B cell (primary cell): ENCODE measurements around the gene EPN2.

Source experiments
- EZH2 ChIP-seq: IDR thresholded peaks from 2 replicates; pipeline ENCODE4 v1.6.1; 2012; ENCODE audit warnings: borderline replicate concordance, low read depth, mild to moderate bottlenecking, moderate library complexity, low read length; ENCODE audit not compliant: insufficient read depth, poor library complexity, severe bottlenecking
- TF ChIP-seq, protein P1 (sequence below): fragments of 200-600 bp; IDR thresholded peaks from one replicate; pipeline ENCODE4 v1.8.0; 2022; ENCODE audit warnings: antibody characterized with exemption, mild to moderate bottlenecking

DNA sequence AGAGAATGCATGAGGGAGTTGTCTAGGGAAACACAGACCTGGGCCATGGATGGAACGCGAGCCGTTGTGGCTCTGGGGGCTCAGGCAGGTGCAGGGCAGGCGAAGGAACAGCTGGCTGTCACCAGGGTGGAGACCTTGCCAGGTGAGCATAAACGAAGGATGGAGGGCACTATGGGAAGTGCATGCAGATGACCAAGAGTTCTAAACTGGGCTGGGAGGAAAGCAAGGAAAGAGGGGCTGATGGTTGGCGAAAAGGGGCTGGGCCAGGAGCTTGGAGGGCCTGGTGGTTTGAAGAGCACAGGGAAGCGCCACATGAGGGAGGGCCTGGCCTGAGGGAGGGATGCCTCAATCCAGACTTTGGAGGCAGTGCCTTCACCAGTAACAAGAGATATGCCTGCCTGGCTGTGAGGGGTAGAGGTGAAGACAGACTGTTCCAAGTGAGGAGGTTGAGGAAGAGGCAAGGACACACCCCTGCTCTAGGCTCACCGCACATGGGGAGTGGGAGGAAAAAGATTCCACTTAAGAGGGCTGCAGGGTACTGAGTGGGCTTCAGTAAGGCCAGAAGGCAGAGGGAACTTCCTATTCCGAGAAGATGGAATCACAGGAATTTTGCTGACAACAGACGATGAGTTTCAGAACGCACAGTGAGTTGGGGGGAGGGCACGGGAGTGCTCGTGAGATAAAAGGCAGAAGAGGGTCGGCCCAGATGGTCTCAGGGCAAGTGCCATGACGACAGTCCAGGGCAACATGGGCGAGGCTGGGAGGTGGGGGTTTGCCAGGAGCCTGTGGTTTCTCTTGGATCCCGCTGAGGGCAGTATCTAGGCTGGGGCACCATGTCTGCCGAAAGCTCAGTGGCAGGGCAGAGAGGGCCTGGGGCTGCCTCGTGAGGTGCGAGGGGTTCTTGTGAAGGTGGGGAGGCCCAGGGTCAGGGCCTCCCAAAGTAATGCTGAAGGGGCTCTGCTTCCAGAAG lies 104.8 kb downstream of the EPN2 start:
- TF ChIP-seq, protein P1, sequence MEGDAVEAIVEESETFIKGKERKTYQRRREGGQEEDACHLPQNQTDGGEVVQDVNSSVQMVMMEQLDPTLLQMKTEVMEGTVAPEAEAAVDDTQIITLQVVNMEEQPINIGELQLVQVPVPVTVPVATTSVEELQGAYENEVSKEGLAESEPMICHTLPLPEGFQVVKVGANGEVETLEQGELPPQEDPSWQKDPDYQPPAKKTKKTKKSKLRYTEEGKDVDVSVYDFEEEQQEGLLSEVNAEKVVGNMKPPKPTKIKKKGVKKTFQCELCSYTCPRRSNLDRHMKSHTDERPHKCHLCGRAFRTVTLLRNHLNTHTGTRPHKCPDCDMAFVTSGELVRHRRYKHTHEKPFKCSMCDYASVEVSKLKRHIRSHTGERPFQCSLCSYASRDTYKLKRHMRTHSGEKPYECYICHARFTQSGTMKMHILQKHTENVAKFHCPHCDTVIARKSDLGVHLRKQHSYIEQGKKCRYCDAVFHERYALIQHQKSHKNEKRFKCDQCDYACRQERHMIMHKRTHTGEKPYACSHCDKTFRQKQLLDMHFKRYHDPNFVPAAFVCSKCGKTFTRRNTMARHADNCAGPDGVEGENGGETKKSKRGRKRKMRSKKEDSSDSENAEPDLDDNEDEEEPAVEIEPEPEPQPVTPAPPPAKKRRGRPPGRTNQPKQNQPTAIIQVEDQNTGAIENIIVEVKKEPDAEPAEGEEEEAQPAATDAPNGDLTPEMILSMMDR, result no peak
- TF ChIP-seq EZH2, result no peak
